NT2/D1 (cell line): ENCODE results near the gene C17orf58.

Experiments
- SUZ12 ChIP-seq: IDR thresholded peaks from 2 replicates; pipeline ENCODE4 v1.6.1; 2011; ENCODE audit not compliant: insufficient read length, insufficient read depth; ENCODE audit errors: extremely low read depth
- YY1 ChIP-seq: IDR thresholded peaks from 2 replicates; pipeline ENCODE4 v1.6.1; 2011; ENCODE audit not compliant: insufficient read length, insufficient read depth
- ZNF274 ChIP-seq: IDR thresholded peaks from 2 replicates; pipeline ENCODE4 v1.6.1; 2011; ENCODE audit warnings: mild to moderate bottlenecking, low read depth, low read length

GRCh38 chr17:68006797-68007196 lies 10.5 kb upstream of the C17orf58 start:
- TF ChIP-seq YY1 (no peak), ZNF274 (no peak), SUZ12 (no peak)
